Stimulated activated CD4-positive, alpha-beta T cell treated with anti-CD3 and anti-CD28 coated beads, Interleukin-15, amount 100 ng/mL, for 24 hours (primary cell): ENCODE results near the gene SRRM5.
"Not testable (repeated sequence)": the region's sequence is repeated elsewhere in the genome, so short reads cannot be mapped to it uniquely, and the experiment has no call there.

ENCODE experiments used
- DNase-seq: peaks from one replicate; pipeline ENCODE4 v3.0.0-alpha.2; 2020

The SRRM5 gene, protein sequence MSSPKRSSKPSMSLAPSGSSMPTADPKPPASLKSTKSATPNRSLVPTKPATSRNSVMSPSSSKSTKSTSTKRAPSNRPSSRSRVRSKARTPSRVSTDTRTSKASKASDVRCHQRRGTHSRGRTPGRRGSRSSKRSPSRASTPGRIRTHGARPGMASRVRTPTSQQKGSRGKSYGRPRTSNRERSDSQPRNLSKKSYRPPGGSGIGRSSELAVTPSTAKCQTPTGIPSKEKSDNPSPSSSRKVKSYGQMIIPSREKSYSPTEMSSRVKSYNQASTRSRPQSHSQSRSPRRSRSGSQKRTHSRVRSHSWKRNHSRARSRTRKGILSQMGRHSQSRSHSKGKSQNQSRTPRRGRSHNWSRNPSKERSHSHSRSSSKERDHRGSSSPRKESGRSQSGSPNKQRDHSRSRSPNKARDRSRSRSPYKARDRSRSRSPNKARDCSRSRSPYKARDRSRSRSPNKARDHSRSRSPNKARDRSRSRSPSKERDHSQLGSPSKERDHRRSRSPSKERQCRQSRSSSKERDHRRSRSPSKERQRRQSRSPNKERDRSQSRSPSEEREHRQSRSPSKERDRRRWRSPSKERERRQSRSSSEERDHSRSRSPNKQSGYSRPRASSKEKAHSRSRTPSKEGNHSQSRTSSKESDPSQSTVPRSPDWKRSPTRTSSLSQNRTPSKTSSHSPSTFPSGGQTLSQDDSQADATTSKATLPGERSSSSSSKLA

DNA sequence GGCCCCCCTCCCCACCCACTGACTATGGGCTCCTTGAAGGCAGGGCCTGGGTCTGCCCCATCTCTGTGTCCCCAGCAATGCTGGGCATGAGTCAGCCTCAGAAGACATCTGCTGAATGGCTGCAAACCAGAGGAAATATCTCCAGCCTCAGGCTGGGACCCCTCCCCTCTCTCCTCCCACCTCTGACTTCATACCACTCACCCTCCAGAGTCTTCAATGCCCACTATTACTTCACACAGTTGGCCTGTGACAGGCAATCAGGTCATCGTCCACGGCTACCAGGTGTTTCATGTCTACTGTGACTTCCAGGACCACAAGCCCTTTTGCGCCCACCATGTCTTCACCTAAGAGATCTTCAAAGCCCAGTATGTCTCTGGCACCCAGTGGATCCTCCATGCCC, at the start of gene SRRM5:
TSS of gene SRRM5 (plus strand) at position 301 of the 400 bp plus-strand sequence. CDS start at position 335, 34 bp downstream.
- DNase-seq = no peak

DNA sequence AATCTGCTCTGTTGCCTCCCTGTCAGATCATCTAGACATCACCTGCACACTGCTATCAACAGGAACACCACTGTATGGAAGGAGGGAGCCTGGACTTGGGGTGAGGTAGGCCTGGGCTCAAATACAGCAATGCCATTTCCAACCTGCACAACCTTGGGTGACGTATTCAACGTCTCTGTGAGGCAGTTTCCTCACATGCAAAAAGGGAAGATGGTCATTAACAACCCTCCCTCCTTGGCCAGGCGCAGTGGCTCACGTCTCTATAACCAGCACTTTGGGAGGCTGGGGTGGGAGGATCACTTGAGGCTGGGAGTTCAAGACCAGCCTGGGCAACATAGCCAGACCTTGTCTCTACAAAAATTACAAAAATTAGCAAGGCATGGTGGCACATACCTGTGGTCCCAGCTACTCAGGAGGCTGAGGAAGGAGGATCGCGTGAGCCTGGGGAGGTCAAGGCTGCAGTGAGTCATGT, 49.6 kb upstream of the SRRM5 start:
- DNase-seq = no peak

- peak; percentile 73 for DNase-seq
These were observed 49.1 kb upstream of the SRRM5 start for GRCh38 chr19:43562698-43563241.

GRCh38 chr19:43563816-43564457, 48.0 kb upstream of the SRRM5 start:
- DNase-seq = no peak

DNA sequence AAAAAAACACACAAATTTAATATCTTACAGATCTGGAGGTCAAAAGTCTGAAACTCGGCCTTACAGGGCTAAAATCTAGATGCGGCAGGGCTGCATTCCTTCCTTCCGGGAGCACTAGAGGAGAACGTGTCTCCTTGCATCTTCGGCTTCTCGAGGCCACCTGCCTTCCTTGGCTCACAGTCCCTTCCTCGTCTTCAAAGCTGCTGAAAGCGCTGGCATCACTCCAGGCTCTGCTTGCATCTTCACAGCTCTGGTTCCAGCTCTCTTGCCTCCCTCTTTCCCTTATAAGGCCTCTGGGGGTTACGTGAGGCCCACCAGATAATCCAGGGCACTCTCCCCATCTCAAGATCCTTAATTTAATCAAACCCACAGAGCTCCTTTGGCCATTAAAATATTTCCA, 47.1 kb upstream of the SRRM5 start:
- no peak for DNase-seq

GRCh38 chr19:43569657-43570056, 42.2 kb upstream of the SRRM5 start:
- no peak for DNase-seq

- no peak for DNase-seq
These were observed 41.6 kb upstream of the SRRM5 start for GRCh38 chr19:43570174-43570791.

- no peak for DNase-seq
These were observed 39.7 kb upstream of the SRRM5 start for GRCh38 chr19:43572171-43572588.

- DNase-seq = no peak
These were observed 37.3 kb upstream of the SRRM5 start for GRCh38 chr19:43574424-43575155.

DNA sequence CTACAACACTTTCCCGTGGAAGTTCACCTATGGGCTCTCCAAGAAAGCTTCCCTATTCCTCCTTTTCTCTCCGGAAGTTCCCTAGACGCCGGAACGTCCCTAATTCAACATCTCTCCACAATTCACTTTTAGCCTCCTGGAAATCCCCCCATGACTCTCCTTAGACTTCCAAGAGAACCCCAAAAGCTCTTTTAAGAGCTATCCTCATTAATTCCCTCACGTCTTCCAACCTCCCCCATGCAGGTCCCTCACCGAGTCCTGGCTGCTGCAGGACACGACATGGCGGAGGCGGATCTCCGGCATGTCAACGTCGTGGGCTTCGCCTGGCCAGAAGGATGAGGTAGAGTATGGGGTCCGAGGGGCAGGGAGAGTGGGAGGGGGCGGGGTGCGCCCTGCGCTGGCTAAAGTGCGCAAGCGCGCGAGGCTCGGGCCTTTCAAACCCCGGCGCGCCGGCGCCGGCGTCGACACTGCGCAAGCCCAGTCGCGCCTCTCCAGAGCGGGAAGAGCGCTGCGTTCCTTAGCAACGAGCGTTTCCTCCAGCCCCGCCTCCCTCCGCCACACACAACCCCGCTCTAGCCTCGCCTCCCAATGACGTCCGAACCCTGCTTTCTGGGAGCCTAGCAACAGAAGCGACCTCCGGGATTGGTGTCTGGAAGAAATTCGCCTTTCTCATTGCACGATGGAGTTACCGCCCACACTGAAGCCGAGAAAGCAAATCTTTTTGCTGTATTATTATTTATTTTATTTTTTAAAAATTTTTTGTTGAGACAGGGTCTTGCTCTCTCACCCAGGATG, 36.5 kb upstream of the SRRM5 start, which contains the start of the genes PINLYP and XRCC1:
TSS of gene PINLYP (plus strand) at position 646 of the 795 bp plus-strand sequence. CDS start 1,391 bp downstream, outside the sequence.
TSS of gene XRCC1 (minus strand) at position 372 of the 795 bp plus-strand sequence. CDS start at position 303, 69 bp downstream.
- peak; percentile 98 for DNase-seq

GRCh38 chr19:43575955-43576878, 35.7 kb upstream of the SRRM5 start:
- DNase-seq = no peak

DNA sequence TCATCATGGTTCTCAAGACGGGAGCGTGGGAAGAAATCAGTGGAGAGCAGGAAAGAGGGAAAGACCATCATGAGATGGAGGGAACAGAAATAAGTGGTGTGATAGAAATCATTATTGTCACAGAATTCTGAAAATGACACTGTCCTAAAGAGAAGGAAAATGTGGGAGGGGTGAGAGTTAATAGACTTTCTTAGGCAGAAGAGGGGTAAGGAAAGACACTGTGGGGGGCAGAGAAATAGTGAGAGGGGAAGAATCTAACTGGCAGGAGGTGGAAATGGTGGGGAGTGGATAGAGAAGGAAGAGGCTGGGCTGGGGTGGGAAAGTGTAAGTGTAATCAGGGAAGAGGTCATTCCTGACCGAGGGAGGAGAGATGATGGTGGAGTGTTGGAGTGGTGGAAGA, 33.1 kb upstream of the SRRM5 start:
- no peak for DNase-seq

DNA sequence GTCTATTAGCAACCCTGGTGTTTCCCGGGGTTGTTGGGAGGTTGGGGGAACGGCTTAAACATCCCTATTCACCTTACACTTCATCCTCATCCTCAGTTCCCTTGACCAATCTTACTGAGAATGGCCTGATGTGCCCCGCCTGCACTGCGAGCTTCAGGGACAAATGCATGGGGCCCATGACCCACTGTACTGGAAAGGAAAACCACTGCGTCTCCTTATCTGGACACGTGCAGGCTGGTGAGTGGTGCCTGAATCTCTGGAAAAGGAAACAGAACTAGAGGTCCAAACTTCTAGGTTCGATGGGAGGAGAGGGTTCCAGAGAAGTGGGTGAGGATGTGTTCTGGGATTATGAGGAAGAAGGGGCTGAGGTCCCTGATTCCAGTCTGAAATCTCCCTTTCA, 30.4 kb upstream of the SRRM5 start:
- no peak for DNase-seq

GRCh38 chr19:43582495-43582894, 29.4 kb upstream of the SRRM5 start:
- DNase-seq = no peak

- no peak for DNase-seq
These were observed 27.4 kb upstream of the SRRM5 start for GRCh38 chr19:43584484-43584883.

DNA sequence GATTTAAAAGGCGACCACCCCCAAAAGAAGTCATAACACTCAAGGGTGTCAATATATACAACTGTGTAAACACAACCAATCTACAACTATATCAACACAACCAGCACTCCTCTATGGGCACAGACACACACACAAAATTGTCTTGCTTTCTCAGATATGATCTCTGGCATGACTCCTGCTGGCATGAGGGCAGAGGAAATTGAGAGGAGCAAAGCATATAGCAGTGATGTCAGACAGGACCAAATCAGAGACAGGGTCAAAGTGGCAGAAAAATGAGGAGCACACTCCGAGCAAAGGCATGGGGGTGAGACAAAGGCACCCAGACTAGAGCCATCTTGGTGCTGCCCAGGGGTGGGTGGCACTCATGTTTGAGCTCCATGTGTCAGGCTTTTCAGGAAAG, 25.5 kb upstream of the SRRM5 start:
- no peak for DNase-seq

DNA sequence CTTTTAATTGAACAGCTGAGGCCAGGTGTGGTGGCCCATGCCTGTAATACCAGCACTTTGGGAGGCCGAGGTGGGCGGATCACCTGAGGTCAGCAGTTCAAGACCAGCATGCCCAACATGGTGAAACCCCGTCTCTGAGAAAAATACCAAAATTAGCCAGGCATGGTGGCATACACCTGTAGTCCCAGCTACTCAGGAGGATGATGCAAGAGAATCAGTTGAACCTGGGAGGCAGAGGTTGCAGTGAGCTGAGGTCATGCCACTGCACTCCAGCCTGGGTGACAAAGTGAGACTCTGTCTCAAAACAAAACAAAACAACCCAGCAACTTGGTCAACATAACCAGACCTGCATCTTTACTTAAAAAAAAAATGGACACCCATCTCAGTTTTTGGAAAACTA, 24.9 kb upstream of the SRRM5 start:
- DNase-seq = not testable (repeated sequence)

DNA sequence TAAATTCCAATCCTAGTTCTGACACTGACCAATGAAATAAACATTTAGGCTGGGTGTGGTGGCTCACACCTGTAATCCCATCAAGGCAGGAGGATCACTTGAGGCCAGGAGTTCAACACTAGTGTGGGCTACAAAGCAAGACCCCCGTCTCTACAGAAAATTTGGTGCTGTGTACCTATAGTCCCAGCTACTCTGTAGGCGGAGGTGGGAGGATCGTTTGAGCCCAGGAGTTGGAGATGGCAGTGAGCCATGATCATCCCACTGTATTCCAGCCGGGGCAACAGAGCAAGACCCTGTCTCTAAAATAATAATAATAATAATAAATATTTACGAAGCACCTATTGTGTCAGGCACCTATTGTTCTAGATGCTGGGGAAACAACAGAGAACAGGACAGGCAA, 22.6 kb upstream of the SRRM5 start:
- DNase-seq = no peak

- DNase-seq = no peak
These were observed 22.2 kb upstream of the SRRM5 start for GRCh38 chr19:43589678-43590077.
